Pancreas (tissue), 10 donors: ENCODE data around the gene LMF1. TPM values are rescaled to one million over a fixed set of nuclear protein-coding genes. Genes with fewer than 3 reads are reported as not detected.

ENCODE experiments used
- ATAC-seq, 4 donors: fragments of 200-7000 bp; cut with Tn5 transposase; one replicate each; pipeline versions ENCODE4 v1.8.0 to v1.9.1; 2020; ENCODE audit warnings: mild to moderate bottlenecking in 4 of 4, moderate library complexity in 4 of 4
- DNase-seq, 6 donors: peaks; one replicate each; pipeline ENCODE4 v3.0.0-alpha.2; 2020
- FAIRE-seq: peaks from 2 replicates; lab custom pipeline; 2012; peaks lifted over from hg19 to GRCh38; lab: Jason Lieb, UNC
- H3K27ac ChIP-seq, 4 donors: fragments of 200-600 bp; sonication (generic); 1 replicate in 3 of 4; 2 replicates in 1 of 4; pipeline versions ENCODE4 v1.5.0 to v1.8.0; 2020
- H3K27me3 ChIP-seq, 4 donors: fragments of 200-600 bp; one replicate each; pipeline ENCODE4 v1.8.0; 2021
- H3K36me3 ChIP-seq, 3 donors: fragments of 200-600 bp; sonication (generic) in 1 of 3; one replicate each; pipeline versions ENCODE4 v1.5.0 to v1.8.0; 2020 to 2021
- H3K4me1 ChIP-seq, 3 donors: fragments of 200-600 bp; one replicate each; pipeline ENCODE4 v1.8.0; 2021
- H3K4me3 ChIP-seq, 4 donors: fragments of 200-600 bp; sonication (generic) in 2 of 4; one replicate each; pipeline versions ENCODE4 v1.5.0 to v1.8.0; 2020 to 2021
- H3K9me3 ChIP-seq, 4 donors: fragments of 200-600 bp; one replicate each; pipeline ENCODE4 v1.8.0; 2021
- CTCF ChIP-seq, 4 donors: fragments of 200-600 bp; sonication (generic) in 3 of 4; IDR thresholded peaks; one replicate each; pipeline versions ENCODE4 v1.5.0 to v1.8.0; 2021; ENCODE audit warnings: antibody characterized with exemption in 4 of 4
- WGBS, 2 donors: extraction: QIAGEN DNeasy Blood & Tissue Kit; methylation state at CpG; one replicate each; pipeline ENCODE4 v1.1.7; 2013; 5-methylcytosine and 5-hydroxymethylcytosine counted together
- intact Hi-C, 3 donors: fragments of 100-400 bp; cut with DNase I; formaldehyde crosslinking; loops; one replicate each; pipeline versions ENCODE4 v1.11.1 to v1.14.2; 2022
- polyA plus RNA-seq, 2 donors: library from polyadenylated mRNA; stranded (reverse); fragments of 200-250 nt; gene quantifications; one replicate each; pipeline ENCODE4 v1.2.3, GENCODE V29; 2013
- total RNA-seq, 6 donors: library from RNA; stranded (reverse); fragmentation: NEBNext Ultra II Directional in 4 of 6; extraction: Animal tissue kit (Norgen Biotek cat#: 25700) in 4 of 6; gene quantifications; one replicate each; pipeline versions ENCODE4 v1.2.1 to v1.2.4, GENCODE V29; 2021 to 2023
- donor health status: healthy with polysubstance abuse.
- donor health status: DM: no; HTN: no; CAD: no; lungs with moderate emphysema.
- donor health status: DM: no; HTN: no; CAD: no.
- donor health status: control.
- donor health status: control.
- donor health status: Bipolar disorder and iron deficiency.
- donor health status: DM: yes; HTN: yes; CAD: no.
- donor health status: DM: no; HTN: no; CAD: no.
- donor health status: DM: no; HTN: no; CAD: no.
- donor health status: DM: yes; HTN: yes; CAD: no.

The LMF1 gene
- total and polyA plus RNA-seq, 8 donors, result 9.3 to 64.6 (median 15.7) TPM

GRCh38 chr16:984121-984694 is 13.4 kb upstream of the LMF1 start:
- Histone ChIP-seq H3K4me1 (no peaks in the 10 kb centered on the region), H3K36me3 (no peaks in the 10 kb centered on the region), H3K27me3 (no peaks in the 10 kb centered on the region), H3K9me3 (no peaks in the 10 kb centered on the region), H3K27ac (no peak overlapping the region), H3K4me3 (no peak overlapping the region)
- ATAC-seq (no peak), DNase-seq (no peak), FAIRE-seq (no peak)
- no peak for TF ChIP-seq CTCF (IDR thresholded peaks at IDR 0.05)
- 73 to 87% methylated on average over 20 to 22 of the region's 22 CpGs for WGBS, 2 donors
- intact Hi-C loops, result no loop called here

GRCh38 chr16:983044-984030 is 12.6 kb upstream of the LMF1 start:
- DNase-seq, result peak in 1 of 6 donors; percentile 72

GRCh38 chr16:982145-983043 is 11.6 kb upstream of the LMF1 start:
- no peak for FAIRE-seq
- intact Hi-C loops, result no loop called here
- WGBS, 2 donors, result 14 to 15% methylated on average over 58 to 76 of the region's 76 CpGs

More at GRCh38 chr16:983044-984030, 12.6 kb upstream of the LMF1 start:
- 53 to 57% methylated on average over 59 of the region's 59 CpGs for WGBS, 2 donors
- ATAC-seq (no peak), FAIRE-seq (no peak)
- no peak for TF ChIP-seq CTCF (IDR thresholded peaks at IDR 0.05)
- Histone ChIP-seq H3K36me3 (no peaks in the 10 kb centered on the region), H3K27me3 (no peaks in the 10 kb centered on the region), H3K4me3 (no peak overlapping the region), H3K4me1 (no peaks in the 10 kb centered on the region), H3K9me3 (no peaks in the 10 kb centered on the region), H3K27ac (no peak overlapping the region)
- intact Hi-C loops, result no loop called here

GRCh38 chr16:981695-982144 is 10.9 kb upstream of the LMF1 start, which contains the start of gene SOX8:
SOX8 (plus strand) TSS chr16:981770; CDS start chr16:981923, 153 bp downstream.
- DNase-seq (peak in 1 of 6 donors; percentile 63), ATAC-seq (no peak), FAIRE-seq (no peak)
- Histone ChIP-seq H3K27me3 (no peaks in the 10 kb centered on the region), H3K9me3 (no peaks in the 10 kb centered on the region), H3K27ac (no peak within 1 kb of the TSS), H3K4me3 (peak within 1 kb of the TSS; percentile 24 to 50 (median 34)), H3K36me3 (no peaks in the 10 kb centered on the region), H3K4me1 (peaks cover 3 to 7% (median 6%) of the 10 kb centered on the region in 3 donors)
- intact Hi-C loops, result no loop called here
- WGBS, 2 donors, result 1% methylated on average over 18 to 80 of the region's 80 CpGs
- TF ChIP-seq CTCF (IDR thresholded peaks at IDR 0.05), result no peak

More at GRCh38 chr16:982145-983043, 11.6 kb upstream of the LMF1 start:
- no peaks in the 10 kb centered on the region for H3K36me3 ChIP-seq
- ATAC-seq (no peak), DNase-seq (peak in 2 of 6 donors; percentile 33 to 78)
- TF ChIP-seq CTCF (IDR thresholded peaks at IDR 0.05), result no peak
- no peak overlapping the region for H3K27ac ChIP-seq
- H3K4me1 ChIP-seq, result peaks cover 0 to under 1% (median 0%) of the 10 kb centered on the region in 3 donors
- H3K9me3 ChIP-seq, result no peaks in the 10 kb centered on the region
- H3K27me3 ChIP-seq, result no peaks in the 10 kb centered on the region
- peak overlapping the region in 3 of 4 donors; percentile 24 to 50 (median 43) for H3K4me3 ChIP-seq
